ENCODE results near the gene DHRSX.

DHRSX gene

GRCh38 chrX:2320580-2321327, 180.0 kb downstream of the DHRSX start:
- no peak for TF ChIP-seq PPARA (CRISPR knock-in tag; IDR thresholded peaks at IDR 0.05; ENCODE audit: borderline replicate concordance)
- ATAC-seq = no peak

DNA sequence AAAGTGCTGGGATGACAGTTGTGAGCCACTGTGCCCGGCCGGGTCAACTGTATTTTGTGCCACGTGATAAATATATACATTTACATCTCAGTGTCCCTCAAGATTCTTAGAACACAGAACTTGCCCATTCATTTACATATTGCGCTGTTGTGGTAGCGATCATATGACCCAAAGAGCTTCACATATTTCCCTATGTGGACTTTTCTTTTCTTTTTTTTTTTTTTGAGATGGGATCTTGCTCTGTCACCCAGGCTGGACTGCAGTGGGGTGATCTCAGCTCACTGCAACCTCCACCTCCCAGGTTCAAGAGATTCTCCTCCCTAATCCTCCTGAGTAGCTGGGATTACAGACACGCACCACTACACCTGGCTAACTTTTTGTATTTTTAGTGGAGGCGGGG, 180.7 kb downstream of the DHRSX start:
- TF ChIP-seq ZNF70 (CRISPR knock-in tag; IDR thresholded peaks at IDR 0.05) = no peak
- TF ChIP-seq, protein P1, sequence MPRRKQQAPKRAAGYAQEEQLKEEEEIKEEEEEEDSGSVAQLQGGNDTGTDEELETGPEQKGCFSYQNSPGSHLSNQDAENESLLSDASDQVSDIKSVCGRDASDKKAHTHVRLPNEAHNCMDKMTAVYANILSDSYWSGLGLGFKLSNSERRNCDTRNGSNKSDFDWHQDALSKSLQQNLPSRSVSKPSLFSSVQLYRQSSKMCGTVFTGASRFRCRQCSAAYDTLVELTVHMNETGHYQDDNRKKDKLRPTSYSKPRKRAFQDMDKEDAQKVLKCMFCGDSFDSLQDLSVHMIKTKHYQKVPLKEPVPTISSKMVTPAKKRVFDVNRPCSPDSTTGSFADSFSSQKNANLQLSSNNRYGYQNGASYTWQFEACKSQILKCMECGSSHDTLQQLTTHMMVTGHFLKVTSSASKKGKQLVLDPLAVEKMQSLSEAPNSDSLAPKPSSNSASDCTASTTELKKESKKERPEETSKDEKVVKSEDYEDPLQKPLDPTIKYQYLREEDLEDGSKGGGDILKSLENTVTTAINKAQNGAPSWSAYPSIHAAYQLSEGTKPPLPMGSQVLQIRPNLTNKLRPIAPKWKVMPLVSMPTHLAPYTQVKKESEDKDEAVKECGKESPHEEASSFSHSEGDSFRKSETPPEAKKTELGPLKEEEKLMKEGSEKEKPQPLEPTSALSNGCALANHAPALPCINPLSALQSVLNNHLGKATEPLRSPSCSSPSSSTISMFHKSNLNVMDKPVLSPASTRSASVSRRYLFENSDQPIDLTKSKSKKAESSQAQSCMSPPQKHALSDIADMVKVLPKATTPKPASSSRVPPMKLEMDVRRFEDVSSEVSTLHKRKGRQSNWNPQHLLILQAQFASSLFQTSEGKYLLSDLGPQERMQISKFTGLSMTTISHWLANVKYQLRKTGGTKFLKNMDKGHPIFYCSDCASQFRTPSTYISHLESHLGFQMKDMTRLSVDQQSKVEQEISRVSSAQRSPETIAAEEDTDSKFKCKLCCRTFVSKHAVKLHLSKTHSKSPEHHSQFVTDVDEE (CRISPR knock-in tag; IDR thresholded peaks at IDR 0.05) = no peak
- no peak for TF ChIP-seq CSDC2 (CRISPR knock-in tag; IDR thresholded peaks at IDR 0.05)
- TF ChIP-seq TCF4 (CRISPR knock-in tag; IDR thresholded peaks at IDR 0.05; ENCODE audit: borderline replicate concordance) = no peak
- TF ChIP-seq ZNF8 (CRISPR knock-in tag; IDR thresholded peaks at IDR 0.05) = no peak
- no peak for TF ChIP-seq BACH2 (CRISPR knock-in tag; IDR thresholded peaks at IDR 0.05; ENCODE audit: borderline replicate concordance)
- TF ChIP-seq SNAI2 (CRISPR knock-in tag; IDR thresholded peaks at IDR 0.05) = no peak
- no peak for TF ChIP-seq ZNF565 (CRISPR knock-in tag; conservative IDR thresholded peaks at IDR 0.05; ENCODE audit: low read depth)
- TF ChIP-seq, protein P2, sequence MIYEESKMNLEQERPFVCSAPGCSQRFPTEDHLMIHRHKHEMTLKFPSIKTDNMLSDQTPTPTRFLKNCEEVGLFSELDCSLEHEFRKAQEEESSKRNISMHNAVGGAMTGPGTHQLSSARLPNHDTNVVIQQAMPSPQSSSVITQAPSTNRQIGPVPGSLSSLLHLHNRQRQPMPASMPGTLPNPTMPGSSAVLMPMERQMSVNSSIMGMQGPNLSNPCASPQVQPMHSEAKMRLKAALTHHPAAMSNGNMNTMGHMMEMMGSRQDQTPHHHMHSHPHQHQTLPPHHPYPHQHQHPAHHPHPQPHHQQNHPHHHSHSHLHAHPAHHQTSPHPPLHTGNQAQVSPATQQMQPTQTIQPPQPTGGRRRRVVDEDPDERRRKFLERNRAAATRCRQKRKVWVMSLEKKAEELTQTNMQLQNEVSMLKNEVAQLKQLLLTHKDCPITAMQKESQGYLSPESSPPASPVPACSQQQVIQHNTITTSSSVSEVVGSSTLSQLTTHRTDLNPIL (CRISPR knock-in tag; IDR thresholded peaks at IDR 0.05; ENCODE audit: low read depth) = no peak
- no peak for TF ChIP-seq RARB (CRISPR knock-in tag; IDR thresholded peaks at IDR 0.05)
- TF ChIP-seq OSR1 (CRISPR knock-in tag; IDR thresholded peaks at IDR 0.05) = no peak
- no peak for TF ChIP-seq TOX (CRISPR knock-in tag; IDR thresholded peaks at IDR 0.05; ENCODE audit: borderline replicate concordance)
- TF ChIP-seq ESRRG (CRISPR knock-in tag; IDR thresholded peaks at IDR 0.05) = no peak
- no peak for ATAC-seq

- ATAC-seq = no peak
- TF ChIP-seq SNAI2 (CRISPR knock-in tag; IDR thresholded peaks at IDR 0.05) (no peak), TCF4 (CRISPR knock-in tag; IDR thresholded peaks at IDR 0.05; ENCODE audit: borderline replicate concordance) (no peak), ZFP30 (CRISPR knock-in tag; IDR thresholded peaks at IDR 0.05) (no peak), RARB (CRISPR knock-in tag; IDR thresholded peaks at IDR 0.05) (no peak)
These were observed 182.4 kb downstream of the DHRSX start for GRCh38 chrX:2318371-2318770.

GRCh38 chrX:2317527-2318055, 183.2 kb downstream of the DHRSX start:
- no peak for TF ChIP-seq ZNF70 (CRISPR knock-in tag; IDR thresholded peaks at IDR 0.05)
- TF ChIP-seq ZFP30 (CRISPR knock-in tag; IDR thresholded peaks at IDR 0.05) = no peak
- TF ChIP-seq ZFP3 (CRISPR knock-in tag; IDR thresholded peaks at IDR 0.05) = no peak
- TF ChIP-seq OSR1 (CRISPR knock-in tag; IDR thresholded peaks at IDR 0.05) = no peak
- TF ChIP-seq ZC3H10 (CRISPR knock-in tag; IDR thresholded peaks at IDR 0.05) = no peak
- no peak for TF ChIP-seq SNAI2 (CRISPR knock-in tag; IDR thresholded peaks at IDR 0.05)
- no peak for TF ChIP-seq RARB (CRISPR knock-in tag; IDR thresholded peaks at IDR 0.05)
- TF ChIP-seq PPARA (CRISPR knock-in tag; IDR thresholded peaks at IDR 0.05; ENCODE audit: borderline replicate concordance) = no peak
- ATAC-seq = no peak

DNA sequence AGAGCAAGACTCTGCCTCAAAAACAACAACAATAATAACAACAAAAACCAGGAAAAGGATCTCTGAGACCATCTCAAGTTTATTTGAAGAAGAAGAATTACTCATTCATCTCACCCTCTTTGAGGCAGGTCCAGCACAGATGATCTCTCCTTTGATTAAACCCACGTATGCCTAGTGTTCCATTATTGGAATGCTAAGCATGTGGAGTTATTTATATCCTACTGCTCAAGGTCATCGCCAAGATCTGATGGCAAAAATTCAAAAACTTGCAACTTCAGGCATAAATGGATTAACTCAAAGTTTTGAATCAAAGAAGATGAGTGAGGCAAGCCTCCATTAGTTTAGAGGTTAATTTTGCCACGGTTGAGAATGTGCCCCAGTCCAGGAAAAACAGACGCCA, 184.2 kb downstream of the DHRSX start:
- no peak for TF ChIP-seq ISL1 (CRISPR knock-in tag; IDR thresholded peaks at IDR 0.05)
- TF ChIP-seq, protein P2 (CRISPR knock-in tag; IDR thresholded peaks at IDR 0.05; ENCODE audit: low read depth) = no peak
- TF ChIP-seq ZNF565 (CRISPR knock-in tag; conservative IDR thresholded peaks at IDR 0.05; ENCODE audit: low read depth) = no peak
- TF ChIP-seq PATZ1 (CRISPR knock-in tag; IDR thresholded peaks at IDR 0.05; ENCODE audit: borderline replicate concordance) = no peak
- TF ChIP-seq ARNTL (CRISPR knock-in tag; IDR thresholded peaks at IDR 0.05; ENCODE audit: borderline replicate concordance, low read depth) = no peak
- no peak for TF ChIP-seq ESRRG (CRISPR knock-in tag; IDR thresholded peaks at IDR 0.05)
- TF ChIP-seq ZC3H10 (CRISPR knock-in tag; IDR thresholded peaks at IDR 0.05) = no peak
- TF ChIP-seq ZNF8 (CRISPR knock-in tag; IDR thresholded peaks at IDR 0.05) = no peak
- TF ChIP-seq CSRNP3 (CRISPR knock-in tag; IDR thresholded peaks at IDR 0.05) = no peak
- ATAC-seq = peak; percentile 73

All from SK-N-SH treated with all-trans-retinoic acid at 6 μM for 48 hours (cell line).